ENCODE results near the gene CDC25A. TPM values are rescaled to one million over a fixed set of nuclear protein-coding genes. Genes with fewer than 3 reads are reported as not detected.

Gene CDC25A
- total and polyA plus RNA-seq, 2 of the 8 experiments (the other 6 are each of a cell fraction or from before 2014, with no cell fraction given): 20.7 to 62.1 TPM

- DNase-seq (ENCODE audit: low read depth in 1 of 2, low spot score in 2 of 2) (no peak), FAIRE-seq (no peak)
- Histone ChIP-seq H3K9me3 (ENCODE audit: insufficient read depth in 2 of 2, low read depth in 1 of 2, low read length in 1 of 2) (no peaks in the 10 kb centered on the region), H2BK15ac (ENCODE audit: low read length) (no peak overlapping the region), H3K9ac (replicated peaks in 1 of 4; ENCODE audit: extremely low read depth in 1 of 4, low read depth in 3 of 4, low read length in 3 of 4) (no peak overlapping the region), H3K4me2 (ENCODE audit: insufficient read depth in 1 of 2, low read depth in 2 of 2, low read length in 2 of 2) (no peak overlapping the region), H3K14ac (ENCODE audit: insufficient read length) (no peak overlapping the region), H4K20me1 (replicated peaks in 1 of 2; ENCODE audit: control insufficient read depth in 1 of 2, insufficient read depth in 2 of 2, low read length in 2 of 2) (no peaks in the 10 kb centered on the region), H3K18ac (ENCODE audit: extremely low read depth, low read length) (no peak overlapping the region), H3K4me3 (ENCODE audit: extremely low read depth in 1 of 4, insufficient read depth in 2 of 4, low read depth in 3 of 4, low read length in 4 of 4) (no peak overlapping the region), H2BK5ac (ENCODE audit: low read depth, low read length) (no peak overlapping the region), H2BK12ac (ENCODE audit: low read depth, low read length) (no peak overlapping the region), H2AFZ (ENCODE audit: low read length) (no peak overlapping the region), H3K4me1 (replicated peaks in 1 of 4; ENCODE audit: control insufficient read depth in 3 of 4, insufficient read depth in 4 of 4, low read length in 3 of 4) (peaks cover 0 to 4% (median 3%) of the 10 kb centered on the region in 4 experiments; a peak in 3 of 7 replicates), H2BK20ac (ENCODE audit: low read length) (no peak overlapping the region), H3K79me2 (ENCODE audit: control insufficient read depth in 1 of 2, insufficient read depth in 2 of 2, low read length in 2 of 2) (no peaks in the 10 kb centered on the region), H3K27ac (ENCODE audit: low read depth, low read length) (no peak overlapping the region), H3K4ac (replicated peaks; ENCODE audit: insufficient read length, low read depth, low read length) (no peak overlapping the region), H2BK120ac (replicated peaks; ENCODE audit: low read depth, low read length) (no peak overlapping the region), H3K23ac (ENCODE audit: insufficient read length) (no peak overlapping the region), H3K27me3 (replicated peaks in 1 of 4; ENCODE audit: control insufficient read depth in 3 of 4, extremely low read depth in 1 of 4, insufficient read depth in 3 of 4, low read length in 3 of 4) (no peaks in the 10 kb centered on the region), H2AK5ac (ENCODE audit: low read depth, low read length) (no peak overlapping the region), H3K23me2 (ENCODE audit: low read depth, low read length) (no peaks in the 10 kb centered on the region), H4K91ac (replicated peaks; ENCODE audit: insufficient read length, low read length) (no peak overlapping the region), H3K36me3 (ENCODE audit: control insufficient read depth in 2 of 4, insufficient read depth in 4 of 4, low read length in 3 of 4) (no peaks in the 10 kb centered on the region), H4K5ac (ENCODE audit: insufficient read length, low read depth, low read length) (no peak overlapping the region), H3K56ac (replicated peaks; ENCODE audit: insufficient read length, low read depth, low read length) (no peak overlapping the region), H4K8ac (ENCODE audit: extremely low read depth, insufficient read depth, low read length) (no peak overlapping the region), H3K79me1 (ENCODE audit: low read depth, low read length) (no peaks in the 10 kb centered on the region)
- CTCF ChIA-PET (ENCODE audit: partially characterized antibody): interaction anchor here (0.5 to 1.6 kb wide), 3 partner anchors 16 to 307 kb away, joined by 3 to 4 read pairs (median 3); no protein-coding TSS in a partner anchor
- WGBS, 2 experiments (ENCODE audit: extremely low coverage in 1 of 2, insufficient coverage in 1 of 2, insufficient read length in 1 of 2, insufficient replicate concordance in 2 of 2, low coverage in 1 of 2, low lambda C conversion rate in 2 of 2, missing lambda C conversion rate in 1 of 2): 94% methylated on average over 5 of the region's 5 CpGs; no CpG with 5 or more reads in 1 of the 2 experiments
- no peak for TF ChIP-seq RFX5 (IDR thresholded peaks at IDR 0.05; ENCODE audit: borderline replicate concordance, low read depth, low read length)
- TF ChIP-seq KDM4A (IDR thresholded peaks at IDR 0.05; ENCODE audit: low read depth, low read length, severe bottlenecking): no peak
- TF ChIP-seq SP4 (IDR thresholded peaks at IDR 0.05; ENCODE audit: low read length): no peak
- POLR2A ChIA-PET (ENCODE audit: partially characterized antibody): no interaction called here
Measured at GRCh38 chr3:48143992-48144391, 44.2 kb downstream of the CDC25A start.

Measured in H1 (cell line).